ENCODE measurements around the gene KLK8.

KLK8 gene

GRCh38 chr19:51031880-51032225, 30.4 kb upstream of the KLK8 start:
- DNase-seq (ENCODE audit: extremely low read depth, low read depth) = no peak
- H3K4me3 ChIP-seq (replicated peaks; ENCODE audit: low read depth, low read length) = no peak overlapping the region
- no peak for TF ChIP-seq CTCF (IDR thresholded peaks at IDR 0.05; ENCODE audit: low read depth, low read length, missing control alignments)

DNA sequence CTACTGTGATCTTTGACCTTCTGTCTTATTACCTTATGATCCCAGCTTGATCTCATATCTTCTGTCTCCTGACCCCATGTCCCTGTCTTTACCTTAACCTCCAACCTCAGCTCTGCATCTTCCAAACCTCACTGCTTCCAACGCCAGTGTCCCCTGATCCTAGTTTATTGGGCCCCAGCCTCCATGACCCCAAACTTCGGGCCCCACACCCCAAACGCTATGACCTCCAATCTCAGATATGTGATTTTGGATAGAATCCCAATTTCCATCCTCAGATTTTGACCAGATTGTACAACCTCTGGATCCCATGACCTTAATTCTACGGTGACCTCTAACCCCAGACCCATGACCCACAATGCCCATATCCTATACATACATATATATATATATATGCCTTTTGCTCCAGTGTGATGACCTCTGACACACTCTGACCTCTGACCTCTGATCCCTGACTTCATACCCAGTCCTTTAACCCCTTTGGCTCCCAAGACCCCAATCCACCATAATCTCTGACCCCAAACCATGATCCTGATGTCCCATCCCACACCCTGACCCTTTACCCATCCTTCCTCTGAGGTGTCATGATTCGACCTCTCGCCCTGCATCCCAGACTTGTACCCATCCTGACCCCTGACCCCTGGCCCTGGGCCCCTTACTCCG, 29.9 kb upstream of the KLK8 start:
- TF ChIP-seq CTCF (IDR thresholded peaks at IDR 0.05; ENCODE audit: low read depth, low read length, missing control alignments) = no peak
- no peak for DNase-seq (ENCODE audit: extremely low read depth, low read depth)
- no peak overlapping the region for H3K4me3 ChIP-seq (replicated peaks; ENCODE audit: low read depth, low read length)

GRCh38 chr19:51030631-51031030, 29.2 kb upstream of the KLK8 start:
- no peak for DNase-seq (ENCODE audit: extremely low read depth, low read depth)
- no peak for TF ChIP-seq CTCF (IDR thresholded peaks at IDR 0.05; ENCODE audit: low read depth, low read length, missing control alignments)
- H3K4me3 ChIP-seq (replicated peaks; ENCODE audit: low read depth, low read length) = no peak overlapping the region

- no peak for TF ChIP-seq CTCF (IDR thresholded peaks at IDR 0.05; ENCODE audit: low read depth, low read length, missing control alignments)
- no peak for DNase-seq (ENCODE audit: extremely low read depth, low read depth)
- H3K4me3 ChIP-seq (replicated peaks; ENCODE audit: low read depth, low read length) = no peak overlapping the region
Measured at GRCh38 chr19:51029718-51030117, 28.3 kb upstream of the KLK8 start.

DNA sequence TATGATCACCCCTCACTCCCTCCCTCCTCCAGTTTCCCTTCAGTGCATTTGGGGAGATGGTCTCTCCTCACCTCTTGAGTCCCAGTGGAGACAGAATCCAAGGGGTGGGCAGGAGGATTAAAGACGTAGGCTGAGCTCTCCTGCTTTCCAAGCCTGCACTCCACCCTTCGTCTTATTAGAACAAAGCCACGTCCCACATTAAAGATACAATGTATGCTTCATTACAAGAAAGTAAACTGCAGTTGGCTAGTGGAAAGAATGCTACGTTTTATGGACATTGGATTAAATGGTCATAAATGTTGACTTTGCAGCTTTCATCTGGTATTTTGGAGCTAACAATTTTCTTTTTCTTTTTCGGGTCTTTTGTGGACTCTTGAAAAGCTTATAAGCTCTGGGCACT, 26.5 kb upstream of the KLK8 start:
- no peak overlapping the region for H3K4me3 ChIP-seq (replicated peaks; ENCODE audit: low read depth, low read length)
- TF ChIP-seq CTCF (IDR thresholded peaks at IDR 0.05; ENCODE audit: low read depth, low read length, missing control alignments) = no peak
- no peak for DNase-seq (ENCODE audit: extremely low read depth, low read depth)

- no peak for DNase-seq (ENCODE audit: extremely low read depth, low read depth)
- no peak overlapping the region for H3K4me3 ChIP-seq (replicated peaks; ENCODE audit: low read depth, low read length)
- TF ChIP-seq CTCF (IDR thresholded peaks at IDR 0.05; ENCODE audit: low read depth, low read length, missing control alignments) = no peak
Measured at GRCh38 chr19:51027126-51027806, 25.9 kb upstream of the KLK8 start.

DNA sequence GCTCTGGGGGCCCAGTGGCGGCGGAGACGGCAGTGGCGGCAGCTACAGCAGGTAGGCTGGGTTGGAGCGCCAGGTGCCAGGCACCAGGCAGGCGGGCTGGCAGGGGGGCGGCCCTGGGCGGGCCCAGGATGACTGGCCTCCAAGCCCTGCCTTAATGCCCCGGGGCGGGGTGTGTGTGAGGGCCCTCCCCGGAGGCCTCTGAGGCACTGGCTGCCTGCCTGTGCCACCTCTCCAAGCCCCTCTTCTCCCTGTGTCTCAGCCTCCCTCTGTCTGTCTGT, 25.1 kb upstream of the KLK8 start, which contains the start of gene KLK11:
TSS of gene KLK11 (minus strand) at position 63 of the 278 bp plus-strand sequence. CDS start 985 bp downstream, outside the sequence.
- H3K4me3 ChIP-seq (replicated peaks; ENCODE audit: low read depth, low read length) = no peak within 1 kb of the TSS
- no peak for DNase-seq (ENCODE audit: extremely low read depth, low read depth)
- no peak for TF ChIP-seq CTCF (IDR thresholded peaks at IDR 0.05; ENCODE audit: low read depth, low read length, missing control alignments)
